ENCODE measurements around the gene XYLT1.
A peak's percentile ranks its signal among the peaks of the same experiment; 100 is the strongest.

Gene XYLT1

DNA sequence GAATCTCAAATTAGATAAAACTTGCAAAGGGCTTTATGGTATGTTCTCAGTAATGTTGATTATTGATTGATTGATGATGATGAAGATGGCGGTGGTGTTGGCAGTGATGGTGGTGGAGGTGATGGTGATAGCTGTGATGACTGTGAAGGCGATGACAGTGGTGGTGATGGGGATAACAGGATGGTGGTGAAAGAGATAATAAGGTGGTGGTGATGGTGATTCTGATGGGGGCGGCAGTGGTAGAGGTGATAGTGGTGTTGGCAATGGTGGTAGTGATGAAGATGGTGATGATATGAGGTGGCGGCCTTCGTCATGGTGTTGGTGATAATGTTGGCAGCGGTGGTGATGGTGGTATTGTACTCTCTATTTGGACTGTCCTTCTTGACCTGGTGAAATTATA, 238.3 kb downstream of the XYLT1 start:
- DNase-seq (ENCODE audit: low read depth in 1 of 2, low spot score in 1 of 2), result no peak
- in situ Hi-C loops (cut with HindIII; ENCODE audit: low pct_unique_long_range_greater_than_20kb, low sequenced_read_pairs), result no loop called here
- no peak for TF ChIP-seq JUND (IDR thresholded peaks at IDR 0.05; ENCODE audit: low read depth)

GRCh38 chr16:17231972-17232371, 238.8 kb downstream of the XYLT1 start:
- TF ChIP-seq JUND (IDR thresholded peaks at IDR 0.05; ENCODE audit: low read depth), result no peak
- in situ Hi-C loops (cut with HindIII; ENCODE audit: low pct_unique_long_range_greater_than_20kb, low sequenced_read_pairs), result no loop called here
- no peak for DNase-seq (ENCODE audit: low read depth in 1 of 2, low spot score in 1 of 2)

- in situ Hi-C loops (cut with HindIII; ENCODE audit: low pct_unique_long_range_greater_than_20kb, low sequenced_read_pairs), result no loop called here
- TF ChIP-seq JUND (IDR thresholded peaks at IDR 0.05; ENCODE audit: low read depth), result no peak
- no peak for DNase-seq (ENCODE audit: low read depth in 1 of 2, low spot score in 1 of 2)
These were observed 239.7 kb downstream of the XYLT1 start for GRCh38 chr16:17230932-17231581.

DNA sequence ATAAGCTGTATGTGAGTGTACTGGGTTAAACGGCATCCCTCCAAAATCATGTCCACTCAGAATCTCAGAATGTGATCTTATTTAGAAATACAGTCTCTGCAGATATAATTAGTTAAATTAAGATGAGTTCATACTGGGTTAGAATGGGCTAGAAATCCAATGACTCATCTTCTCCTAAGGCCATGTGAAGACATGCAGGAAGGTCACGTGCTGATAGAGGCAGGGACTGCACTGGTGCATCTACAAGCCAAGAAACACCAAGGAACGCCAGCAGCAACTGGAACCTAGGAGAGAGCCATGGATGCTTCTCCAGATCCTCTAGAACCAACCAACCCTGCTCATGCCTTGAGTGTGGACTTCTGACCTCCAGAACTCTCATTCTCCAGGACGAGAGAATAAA, 241.0 kb downstream of the XYLT1 start:
- no peak for TF ChIP-seq JUND (IDR thresholded peaks at IDR 0.05; ENCODE audit: low read depth)
- in situ Hi-C loops (cut with HindIII; ENCODE audit: low pct_unique_long_range_greater_than_20kb, low sequenced_read_pairs), result no loop called here
- no peak for DNase-seq (ENCODE audit: low read depth in 1 of 2, low spot score in 1 of 2)

- no peak for TF ChIP-seq JUND (IDR thresholded peaks at IDR 0.05; ENCODE audit: low read depth)
- in situ Hi-C loops (cut with HindIII; ENCODE audit: low pct_unique_long_range_greater_than_20kb, low sequenced_read_pairs), result no loop called here
- no peak for DNase-seq (ENCODE audit: low read depth in 1 of 2, low spot score in 1 of 2)
These were observed 241.6 kb downstream of the XYLT1 start for GRCh38 chr16:17229131-17229530.

DNA sequence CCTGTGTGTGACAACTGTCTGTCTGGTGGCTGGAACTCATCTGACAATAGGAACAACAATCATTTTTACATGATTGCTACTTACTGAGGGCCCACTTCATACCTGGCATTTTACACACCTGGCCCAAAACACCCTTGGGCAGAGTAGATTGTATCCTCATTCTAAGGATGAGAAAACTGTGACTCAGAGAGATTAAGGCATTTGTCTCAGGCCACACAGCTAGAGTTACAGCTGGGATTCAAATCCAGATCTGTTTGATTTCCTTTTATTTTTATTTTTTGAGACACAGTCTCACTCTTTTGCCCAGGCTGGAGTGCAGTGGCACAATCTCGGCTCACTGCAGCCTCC, 242.1 kb downstream of the XYLT1 start:
- TF ChIP-seq JUND (IDR thresholded peaks at IDR 0.05; ENCODE audit: low read depth), result no peak
- DNase-seq (ENCODE audit: low read depth in 1 of 2, low spot score in 1 of 2), result no peak
- in situ Hi-C loops (cut with HindIII; ENCODE audit: low pct_unique_long_range_greater_than_20kb, low sequenced_read_pairs), result no loop called here

GRCh38 chr16:17228048-17228707, 242.6 kb downstream of the XYLT1 start:
- TF ChIP-seq JUND (IDR thresholded peaks at IDR 0.05; ENCODE audit: low read depth), result no peak
- no peak for DNase-seq (ENCODE audit: low read depth in 1 of 2, low spot score in 1 of 2)
- in situ Hi-C loops (cut with HindIII; ENCODE audit: low pct_unique_long_range_greater_than_20kb, low sequenced_read_pairs), result no loop called here

DNA sequence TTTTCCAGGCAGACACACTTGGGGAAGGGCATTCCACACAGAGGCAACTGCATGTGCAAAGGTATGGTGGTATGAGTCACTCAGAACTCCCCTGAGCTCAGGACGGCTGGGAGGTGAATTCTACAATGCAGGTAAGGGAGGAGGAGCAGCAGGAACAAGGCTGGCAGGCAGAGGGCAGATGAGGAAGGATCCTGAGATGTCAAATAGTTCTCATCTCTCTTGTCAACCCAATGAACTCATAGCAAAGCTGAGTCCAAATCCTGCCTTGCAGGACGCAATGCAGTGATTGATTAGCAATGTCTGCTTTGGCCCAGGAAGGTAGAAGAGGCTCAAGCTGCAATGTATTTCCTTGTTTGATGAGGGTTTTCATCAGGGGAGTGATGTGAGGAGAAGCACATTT, 243.5 kb downstream of the XYLT1 start:
- DNase-seq (ENCODE audit: low read depth in 1 of 2, low spot score in 1 of 2), result peak in 1 of 2 experiments; percentile 39
- in situ Hi-C loops (cut with HindIII; ENCODE audit: low pct_unique_long_range_greater_than_20kb, low sequenced_read_pairs), result no loop called here
- no peak for TF ChIP-seq JUND (IDR thresholded peaks at IDR 0.05; ENCODE audit: low read depth)

GRCh38 chr16:17225541-17225940, 245.2 kb downstream of the XYLT1 start:
- no peak for DNase-seq (ENCODE audit: low read depth in 1 of 2, low spot score in 1 of 2)
- in situ Hi-C loops (cut with HindIII; ENCODE audit: low pct_unique_long_range_greater_than_20kb, low sequenced_read_pairs), result no loop called here
- TF ChIP-seq JUND (IDR thresholded peaks at IDR 0.05; ENCODE audit: low read depth), result no peak

- no peak for TF ChIP-seq JUND (IDR thresholded peaks at IDR 0.05; ENCODE audit: low read depth)
- no peak for DNase-seq (ENCODE audit: low read depth in 1 of 2, low spot score in 1 of 2)
- in situ Hi-C loops (cut with HindIII; ENCODE audit: low pct_unique_long_range_greater_than_20kb, low sequenced_read_pairs), result no loop called here
These were observed 245.9 kb downstream of the XYLT1 start for GRCh38 chr16:17224879-17225281.

- no peak for DNase-seq (ENCODE audit: low read depth in 1 of 2, low spot score in 1 of 2)
- in situ Hi-C loops (cut with HindIII; ENCODE audit: low pct_unique_long_range_greater_than_20kb, low sequenced_read_pairs), result no loop called here
- TF ChIP-seq JUND (IDR thresholded peaks at IDR 0.05; ENCODE audit: low read depth), result no peak
These were observed 246.4 kb downstream of the XYLT1 start for GRCh38 chr16:17224350-17224749.

DNA sequence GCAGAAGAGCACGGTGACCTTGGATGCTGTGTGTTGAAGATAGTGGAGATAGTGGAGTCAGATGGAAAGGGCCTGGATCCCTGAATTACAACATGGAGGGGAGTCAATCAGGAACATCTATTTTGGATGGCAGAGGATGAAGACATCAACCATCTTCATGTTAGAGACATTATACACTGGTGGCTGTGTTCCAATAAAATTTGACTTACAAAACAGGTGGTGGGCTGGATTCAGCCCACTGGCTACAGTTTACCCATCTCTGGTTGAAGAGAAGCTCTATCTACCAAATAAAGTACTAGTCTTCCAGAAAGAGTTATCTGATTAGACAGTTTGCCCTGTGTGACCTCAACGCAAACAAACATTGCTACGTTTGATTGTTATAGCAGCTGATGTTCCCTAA, 247.2 kb downstream of the XYLT1 start:
- TF ChIP-seq JUND (IDR thresholded peaks at IDR 0.05; ENCODE audit: low read depth), result no peak
- in situ Hi-C loops (cut with HindIII; ENCODE audit: low pct_unique_long_range_greater_than_20kb, low sequenced_read_pairs), result no loop called here
- DNase-seq (ENCODE audit: low read depth in 1 of 2, low spot score in 1 of 2), result no peak

DNA sequence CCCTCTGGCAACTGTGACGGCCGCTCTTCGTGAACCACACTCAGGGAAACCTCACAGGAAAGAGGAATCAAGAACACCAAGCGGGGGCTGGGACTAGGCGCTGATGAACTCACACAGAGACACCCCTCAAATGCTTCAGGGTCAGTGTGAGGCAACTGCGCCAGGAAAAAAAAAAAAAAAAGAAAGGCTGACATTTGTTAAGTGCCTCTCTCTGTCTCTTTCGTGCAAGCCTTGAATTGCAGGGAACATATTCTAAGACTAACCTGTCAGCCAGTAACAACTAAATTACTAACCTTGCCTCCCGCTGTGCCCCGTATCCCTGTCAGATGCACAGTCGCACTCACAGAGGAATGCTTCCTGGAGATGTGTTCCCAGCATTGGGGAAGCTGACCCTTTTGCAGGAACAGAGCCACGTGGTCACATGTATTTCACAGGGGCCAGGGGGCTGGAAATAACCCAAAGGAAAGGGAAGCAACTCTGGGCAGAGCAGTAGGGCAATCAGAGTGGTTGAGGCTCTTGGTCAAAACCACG, 247.8 kb downstream of the XYLT1 start:
- no peak for TF ChIP-seq JUND (IDR thresholded peaks at IDR 0.05; ENCODE audit: low read depth)
- no peak for DNase-seq (ENCODE audit: low read depth in 1 of 2, low spot score in 1 of 2)
- in situ Hi-C loops (cut with HindIII; ENCODE audit: low pct_unique_long_range_greater_than_20kb, low sequenced_read_pairs), result no loop called here
